ENCODE results near the gene PBX1.

- TF ChIP-seq CTCF (IDR thresholded peaks at IDR 0.05) (no peak), POLR2A (IDR thresholded peaks at IDR 0.05) (no peak)
These were observed 100.8 kb downstream of the PBX1 start for GRCh38 chr1:164659621-164660411.

Measured in esophagus squamous epithelium (tissue), 4 donors.